K562 (cell line): ENCODE measurements around the gene NR2F6. TPM values are rescaled to one million over a fixed set of nuclear protein-coding genes. Genes with fewer than 3 reads are reported as not detected.

ENCODE experiments used
- ATAC-seq: fragments of 200-7000 bp; cut with Tn5 transposase; 3 replicates; pipeline ENCODE4 v1.9.1; 2020; ENCODE audit warnings: moderate library complexity
- BruUV-seq: library from RNA; stranded (reverse); fragments of 400-500 nt; replicated peaks from 2 replicates; lab custom pipeline; 2021; lab: Mats Ljungman, UMichigan
- CTCF ChIA-PET: fragments of 300-600 bp; formaldehyde crosslinking; extraction: SDS; loops from one replicate; lab custom pipeline; 2021; ENCODE audit warnings: low intra/inter-chr PET ratio; lab: Yijun Ruan, JAX
- POLR2A ChIA-PET: fragments of 300-600, 350-650 bp; sonication (Branson Sonifier 250); formaldehyde crosslinking; extraction: SDS; loops from one replicate; lab custom pipeline; 2021; ENCODE audit warnings: antibody characterized with exemption, inconsistent platforms; lab: Yijun Ruan, JAX
- DNase-seq, 4 experiments: peaks; one replicate each; pipeline versions ENCODE4 v3.0.0 to v3.0.0-alpha.2; 2011 to 2018; ENCODE audit warnings: low spot score in 3 of 4, mixed read lengths in 3 of 4; ENCODE audit errors: extremely low read depth in 1 of 4
- FAIRE-seq: peaks from 2 replicates; lab custom pipeline; 2011; peaks lifted over from hg19 to GRCh38; lab: Jason Lieb, UNC
- H2AFZ ChIP-seq: 2 replicates; pipeline ENCODE4 v1.6.0; 2011; ENCODE audit warnings: low read depth, low read length, control low read depth, inconsistent platforms
- H3K27ac ChIP-seq: fragments of 200-600 bp; 3 replicates; pipeline ENCODE4 v1.8.0; 2011; ENCODE audit warnings: low read depth, mild to moderate bottlenecking, control low read depth, inconsistent platforms, low read length, moderate library complexity, mixed read lengths; ENCODE audit errors: extremely low read depth
- H3K27me3 ChIP-seq, 2 experiments: fragments of 300-600 bp in 1 of 2; 2 replicates in 1 of 2; 3 replicates in 1 of 2; pipeline versions ENCODE4 v1.6.0 to v1.8.0; 2011; ENCODE audit warnings: inconsistent platforms in 2 of 2, low read length in 2 of 2, mild to moderate bottlenecking in 1 of 2, mixed read lengths in 1 of 2, moderate library complexity in 1 of 2; ENCODE audit not compliant: control insufficient read depth in 2 of 2, insufficient read depth in 2 of 2
- H3K36me3 ChIP-seq: fragments of 300-600 bp; 3 replicates; pipeline ENCODE4 v1.8.0; 2011; ENCODE audit warnings: mild to moderate bottlenecking, low read length, inconsistent platforms; ENCODE audit not compliant: control insufficient read depth, insufficient read depth
- H3K4me1 ChIP-seq, 2 experiments: fragments of 200-600 bp in 1 of 2; replicated peaks in 1 of 2; 2 replicates in 1 of 2; 3 replicates in 1 of 2; pipeline versions ENCODE4 v1.5.1 to v1.8.0; 2011; ENCODE audit warnings: inconsistent platforms in 2 of 2, low read length in 2 of 2, mild to moderate bottlenecking in 1 of 2, mixed read lengths in 1 of 2, moderate library complexity in 1 of 2; ENCODE audit not compliant: control insufficient read depth in 2 of 2, insufficient read depth in 2 of 2
- H3K4me2 ChIP-seq: 2 replicates; pipeline ENCODE4 v1.6.1; 2011; ENCODE audit warnings: low read length, control low read depth, inconsistent platforms, mixed read lengths; ENCODE audit not compliant: insufficient read depth
- H3K4me3 ChIP-seq: fragments of 200-600 bp; sonication (generic), shearing (Covaris generic); 2 replicates; pipeline ENCODE4 v1.5.1; 2016; ENCODE audit warnings: control low read depth, inconsistent platforms
- H3K79me2 ChIP-seq: fragments of 200-600 bp; 3 replicates; pipeline ENCODE4 v1.8.0; 2011; ENCODE audit warnings: low read length, inconsistent platforms; ENCODE audit not compliant: control insufficient read depth, insufficient read depth
- H3K9ac ChIP-seq, 2 experiments: 2 replicates each; pipeline versions ENCODE4 v1.6.0 to v1.6.1; 2011; ENCODE audit warnings: low read depth in 2 of 2, low read length in 2 of 2, control low read depth in 1 of 2, inconsistent platforms in 1 of 2, mild to moderate bottlenecking in 1 of 2, mixed read lengths in 1 of 2; ENCODE audit not compliant: insufficient read depth in 1 of 2
- H3K9me1 ChIP-seq: one replicate; pipeline ENCODE4 v1.6.0; 2011; ENCODE audit warnings: inconsistent platforms, mild to moderate bottlenecking, low read length, moderate library complexity; ENCODE audit not compliant: control insufficient read depth, insufficient read depth
- H3K9me3 ChIP-seq: replicated peaks from 2 replicates; pipeline ENCODE4 v1.5.1; 2011; ENCODE audit warnings: low read depth, low read length, inconsistent platforms; ENCODE audit not compliant: control insufficient read depth, insufficient read depth
- H4K20me1 ChIP-seq: replicated peaks from 2 replicates; pipeline ENCODE4 v1.6.1; 2011; ENCODE audit warnings: low read length, inconsistent platforms, mixed read lengths; ENCODE audit not compliant: control insufficient read depth, insufficient read depth
- ZBTB34 ChIP-seq: fragments of 250-450 bp; sonication (Bioruptor Pico); IDR thresholded peaks from 2 replicates; pipeline ENCODE4 v1.8.0; 2021; ENCODE audit warnings: mild to moderate bottlenecking, moderate library complexity
- ZNF512 ChIP-seq: IDR thresholded peaks from 2 replicates; pipeline ENCODE4 v1.6.1; 2016; ENCODE audit warnings: missing genetic modification characterization, missing compliant biosample characterization
- WGBS: fragments of 100-300 bp; shearing (Covaris generic); methylation state at CpG from one replicate; pipeline ENCODE4 v1.1.6; 2016; ENCODE audit warnings: low coverage, mixed read lengths; ENCODE audit not compliant: insufficient coverage; ENCODE audit errors: missing lambda C conversion rate; 5-methylcytosine and 5-hydroxymethylcytosine counted together
- in situ Hi-C: fragments of 300-500 bp; cut with MboI; formaldehyde crosslinking; loops from 4 replicates; pipeline ENCODE4 v1.15.0; 2018; ENCODE audit warnings: inconsistent platforms, mixed read lengths
- intact Hi-C: fragments of 100-400 bp; cut with micrococcal nuclease; formaldehyde crosslinking; loops from 2 replicates; pipeline ENCODE4 v1.14.2; 2022
- polyA plus RNA-seq, 8 experiments: library from polyadenylated mRNA; depleted of rRNA in 4 of 8; stranded (reverse) in 5 of 8; unstranded in 3 of 8; fragments of >200 nt; fragmentation: Nextera tagmentation in 2 of 8; fragmentation: Illumina TruSeq in 1 of 8; extraction: Ambion mirVana in 2 of 8; extraction: Trizol in 1 of 8; gene quantifications; 2 replicates each; pipeline versions ENCODE4 v1.2.1 to v1.2.3, GENCODE V29; 2011 to 2014; ENCODE audit warnings: inconsistent platforms in 1 of 8, missing spikeins in 1 of 8
- total RNA-seq, 7 experiments: library from RNA; depleted of rRNA in 6 of 7; stranded (reverse); fragments of >200 nt in 6 of 7; fragmentation: Illumina TruSeq in 2 of 7; extraction: Trizol in 2 of 7; gene quantifications; 2 replicates each; pipeline versions ENCODE4 v1.2.1 to v1.2.3, GENCODE V29; 2011 to 2021; ENCODE audit warnings: low replicate concordance in 1 of 7

The NR2F6 gene
- total and polyA plus RNA-seq, 9 of the 15 experiments (the other 6 are each of a cell fraction or from before 2014, with no cell fraction given): 0.76 to 97.5 (median 18.8) TPM

- Histone ChIP-seq H3K27me3 (no peaks in the 10 kb centered on the region), H3K9ac (no peak overlapping the region; a peak in 1 of 4 replicates), H4K20me1 (no peaks in the 10 kb centered on the region), H3K9me3 (no peaks in the 10 kb centered on the region), H3K9me1 (no peaks in the 10 kb centered on the region), H3K4me1 (peaks cover 3 to 23% of the 10 kb centered on the region in 2 experiments; a peak in 3 of 5 replicates), H3K27ac (no peak overlapping the region), H2AFZ (peak overlapping the region; percentile 73), H3K4me3 (no peak overlapping the region), H3K4me2 (no peak overlapping the region), H3K36me3 (peaks cover 16% of the 10 kb centered on the region; the same call in 2 of the 3 replicates), H3K79me2 (peaks cover 19% of the 10 kb centered on the region)
- intact Hi-C loops: loop anchor here (5.0 kb wide), 1 partner anchor 39 kb away; the partner anchor contains the start of gene OCEL1
- no peak for ATAC-seq
- no TSS peak for BruUV-seq
- in situ Hi-C loops: no loop called here
- no peak for DNase-seq
- FAIRE-seq: no peak
- ChIA-PET POLR2A (interaction anchor here (0.9 to 2.7 kb wide), 7 partner anchors 8 to 39 kb away, joined by 3 to 12 read pairs (median 5); partner anchors contain the start of gene ANKLE1), CTCF (no interaction called here)
- no peak for TF ChIP-seq ZBTB34 (CRISPR knock-in tag)
- 0 out of 2 replicates have a peak, but pooled peaks have one; percentile 13 for TF ChIP-seq ZNF512 (tag)
- 69% methylated on average over 7 of the region's 7 CpGs for WGBS
These were observed 20.3 kb upstream of the NR2F6 start for GRCh38 chr19:17266026-17266425.
